Nephron progenitor cell (in vitro differentiated cells): ENCODE results near the gene RNF126.

Experiments
- DNase-seq: peaks from one replicate; pipeline ENCODE4 v3.0.0; 2021
- H3K27ac Mint-ChIP-seq: 2 replicates; pipeline ENCODE4 v1.8.0; 2021; ENCODE audit warnings: mild to moderate bottlenecking, moderate library complexity, mixed read lengths
- H3K27me3 Mint-ChIP-seq: 2 replicates; pipeline ENCODE4 v1.8.0; 2021; ENCODE audit warnings: mild to moderate bottlenecking, low read depth, mixed read lengths; ENCODE audit not compliant: poor library complexity
- H3K36me3 Mint-ChIP-seq: 2 replicates; pipeline ENCODE4 v1.8.0; 2021; ENCODE audit warnings: low read depth, mixed read lengths
- H3K4me1 Mint-ChIP-seq: 2 replicates; pipeline ENCODE4 v1.8.0; 2021; ENCODE audit warnings: mixed read lengths
- H3K4me3 Mint-ChIP-seq: 2 replicates; pipeline ENCODE4 v1.8.0; 2021; ENCODE audit warnings: mild to moderate bottlenecking, moderate library complexity, mixed read lengths
- H3K9me3 Mint-ChIP-seq: 2 replicates; pipeline ENCODE4 v1.8.0; 2021; ENCODE audit warnings: mild to moderate bottlenecking, moderate library complexity, mixed read lengths
- TF ChIP-seq, protein P1 (sequence below): fragments of 200-600 bp; sonication (generic); IDR thresholded peaks from 2 replicates; pipeline ENCODE4 v1.5.0; 2021; ENCODE audit warnings: antibody characterized with exemption

The RNF126 gene

DNA sequence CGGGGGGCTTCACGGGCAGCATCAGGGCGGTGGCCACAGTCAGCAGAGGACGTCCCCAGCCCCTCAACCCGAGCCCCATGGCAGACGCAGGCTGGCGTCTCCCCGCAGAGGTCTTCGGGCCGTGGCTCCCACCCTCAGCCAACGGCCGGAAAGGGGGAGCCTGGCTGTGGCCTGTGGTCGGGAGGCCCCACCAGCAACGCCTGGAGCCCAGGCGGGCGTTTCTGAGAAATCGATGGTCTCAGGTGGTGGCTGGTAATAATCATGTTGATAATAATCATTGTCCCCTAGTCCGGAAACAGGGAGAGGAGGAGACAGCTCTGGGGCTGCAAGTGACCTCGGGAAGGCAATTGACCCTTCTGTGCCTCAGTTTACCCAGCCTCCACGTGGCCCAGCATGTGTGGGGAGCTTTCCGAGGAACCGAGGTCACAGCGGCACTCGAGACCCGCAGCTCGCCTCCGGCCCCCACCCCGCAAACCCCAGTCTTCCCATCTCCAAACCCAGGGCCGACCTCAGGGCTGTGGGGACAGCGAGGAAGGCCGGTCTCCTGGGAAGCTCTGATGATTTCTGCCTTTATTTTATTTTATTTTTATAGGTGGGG lies 32.4 kb upstream of the RNF126 start, which contains the start of gene PRSS57:
Gene PRSS57 (minus strand): TSS at position 101 of the 598 bp plus-strand sequence. CDS start 22 bp downstream, at position 79.
- DNase-seq, result no peak
- H3K9me3 Mint-ChIP-seq, result no peaks in the 10 kb centered on the region
- peaks cover 6% of the 10 kb centered on the region for H3K4me1 Mint-ChIP-seq
- no peak within 1 kb of the TSS for H3K27ac Mint-ChIP-seq
- H3K36me3 Mint-ChIP-seq, result no peaks in the 10 kb centered on the region
- TF ChIP-seq, protein P1, sequence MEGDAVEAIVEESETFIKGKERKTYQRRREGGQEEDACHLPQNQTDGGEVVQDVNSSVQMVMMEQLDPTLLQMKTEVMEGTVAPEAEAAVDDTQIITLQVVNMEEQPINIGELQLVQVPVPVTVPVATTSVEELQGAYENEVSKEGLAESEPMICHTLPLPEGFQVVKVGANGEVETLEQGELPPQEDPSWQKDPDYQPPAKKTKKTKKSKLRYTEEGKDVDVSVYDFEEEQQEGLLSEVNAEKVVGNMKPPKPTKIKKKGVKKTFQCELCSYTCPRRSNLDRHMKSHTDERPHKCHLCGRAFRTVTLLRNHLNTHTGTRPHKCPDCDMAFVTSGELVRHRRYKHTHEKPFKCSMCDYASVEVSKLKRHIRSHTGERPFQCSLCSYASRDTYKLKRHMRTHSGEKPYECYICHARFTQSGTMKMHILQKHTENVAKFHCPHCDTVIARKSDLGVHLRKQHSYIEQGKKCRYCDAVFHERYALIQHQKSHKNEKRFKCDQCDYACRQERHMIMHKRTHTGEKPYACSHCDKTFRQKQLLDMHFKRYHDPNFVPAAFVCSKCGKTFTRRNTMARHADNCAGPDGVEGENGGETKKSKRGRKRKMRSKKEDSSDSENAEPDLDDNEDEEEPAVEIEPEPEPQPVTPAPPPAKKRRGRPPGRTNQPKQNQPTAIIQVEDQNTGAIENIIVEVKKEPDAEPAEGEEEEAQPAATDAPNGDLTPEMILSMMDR, result no peak
- no peak within 1 kb of the TSS for H3K4me3 Mint-ChIP-seq
- peaks cover 3% of the 10 kb centered on the region for H3K27me3 Mint-ChIP-seq

DNA sequence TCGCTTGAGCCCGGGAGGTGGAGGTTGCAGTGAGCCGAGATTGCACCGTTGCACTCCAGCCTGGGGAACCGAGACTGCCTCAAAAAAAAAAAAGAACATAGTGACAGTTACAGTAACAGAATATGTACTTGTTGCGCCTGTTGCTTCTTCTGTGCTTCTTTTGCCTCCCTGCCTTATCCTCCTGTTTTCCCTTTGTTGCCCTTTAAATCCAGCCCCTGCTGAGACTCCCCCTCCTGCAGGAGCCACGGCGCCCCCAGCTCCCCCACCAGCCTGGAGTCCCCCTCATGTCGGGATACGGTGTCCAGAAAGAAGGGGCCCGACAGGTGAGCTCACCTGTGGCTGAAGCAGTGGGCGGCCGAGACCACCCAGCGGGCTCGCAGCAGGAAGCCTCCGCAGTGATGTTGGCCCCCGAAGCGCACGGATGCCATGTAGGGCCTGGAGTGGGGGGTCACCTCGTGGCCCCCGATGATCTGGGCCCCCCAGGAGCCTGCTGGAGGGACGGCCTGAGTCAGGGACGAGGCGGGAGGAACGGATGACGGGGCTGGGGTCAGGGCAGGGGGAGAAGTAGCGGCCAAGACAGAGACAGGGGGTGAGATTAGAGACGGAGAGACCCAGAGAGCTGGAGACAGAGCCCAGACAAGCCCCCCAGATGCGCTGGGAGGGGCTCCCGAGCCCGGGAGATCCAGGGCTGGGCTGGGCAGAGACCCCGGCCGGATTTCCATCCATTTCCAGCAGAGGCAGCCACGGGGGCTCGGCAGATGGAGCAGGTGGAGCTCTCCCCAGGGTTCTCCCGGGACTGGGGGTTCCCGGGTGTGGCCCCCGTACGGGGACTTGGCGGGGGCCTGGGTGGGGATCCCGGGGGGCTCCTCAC lies 31.7 kb upstream of the RNF126 start:
- peaks cover 10% of the 10 kb centered on the region for H3K4me1 Mint-ChIP-seq
- no peaks in the 10 kb centered on the region for H3K9me3 Mint-ChIP-seq
- no peak overlapping the region for H3K27ac Mint-ChIP-seq
- no peak overlapping the region for H3K4me3 Mint-ChIP-seq
- H3K27me3 Mint-ChIP-seq, result peaks cover 3% of the 10 kb centered on the region
- DNase-seq, result no peak
- TF ChIP-seq, protein P1, result no peak
- H3K36me3 Mint-ChIP-seq, result no peaks in the 10 kb centered on the region

DNA sequence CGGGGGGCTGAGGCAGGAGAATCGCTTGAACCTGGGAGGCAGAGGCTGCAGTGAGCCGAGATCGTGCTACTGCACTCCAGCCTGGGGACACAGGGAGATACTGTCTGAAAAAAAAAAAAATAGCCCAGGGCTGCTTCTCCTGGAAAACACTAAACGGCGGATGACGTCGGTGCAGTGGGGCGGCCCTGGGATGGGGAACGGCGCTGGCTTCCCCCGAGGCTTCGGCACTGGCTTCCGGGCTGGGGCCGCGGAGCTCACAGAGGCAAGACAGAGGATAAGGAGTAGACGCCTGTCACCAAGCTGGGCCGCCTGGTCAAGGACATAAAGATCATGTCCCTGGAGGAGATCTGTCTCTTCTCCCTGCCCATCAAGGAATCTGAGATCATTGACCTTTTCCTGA lies 27.2 kb upstream of the RNF126 start:
- no peak for DNase-seq

DNA sequence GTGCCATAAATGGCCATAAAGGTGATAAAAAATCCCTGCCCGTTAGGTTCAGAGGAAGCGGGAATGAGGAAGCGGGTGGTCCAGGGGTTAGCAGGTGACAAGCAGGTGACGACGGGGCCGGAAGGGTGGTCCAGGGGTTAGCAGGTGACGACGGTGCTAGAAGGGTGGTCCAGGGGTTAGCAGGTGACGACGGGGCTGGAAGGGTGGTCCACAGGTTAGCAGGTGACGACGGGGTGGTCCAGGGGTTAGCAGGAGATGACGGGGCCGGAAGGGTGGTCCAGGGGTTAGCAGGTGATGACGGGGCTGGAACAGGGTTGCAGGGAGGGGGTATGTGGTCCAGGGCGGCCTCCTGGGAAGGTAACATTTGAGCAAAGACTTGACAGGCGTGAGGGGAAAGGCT lies 26.0 kb upstream of the RNF126 start:
- Mint-ChIP-seq H3K4me3 (no peak overlapping the region), H3K36me3 (no peaks in the 10 kb centered on the region), H3K9me3 (no peaks in the 10 kb centered on the region), H3K4me1 (peaks cover 14% of the 10 kb centered on the region), H3K27me3 (peaks cover 4% of the 10 kb centered on the region), H3K27ac (no peak overlapping the region)
- no peak for DNase-seq
- TF ChIP-seq, protein P1, result no peak

More for the DNA sequence above, 27.2 kb upstream of the RNF126 start:
- H3K36me3 Mint-ChIP-seq, result no peaks in the 10 kb centered on the region
- H3K9me3 Mint-ChIP-seq, result no peaks in the 10 kb centered on the region
- H3K27ac Mint-ChIP-seq, result no peak overlapping the region
- TF ChIP-seq, protein P1, result no peak
- H3K27me3 Mint-ChIP-seq, result peaks cover 4% of the 10 kb centered on the region
- peaks cover 14% of the 10 kb centered on the region for H3K4me1 Mint-ChIP-seq
- H3K4me3 Mint-ChIP-seq, result no peak overlapping the region

DNA sequence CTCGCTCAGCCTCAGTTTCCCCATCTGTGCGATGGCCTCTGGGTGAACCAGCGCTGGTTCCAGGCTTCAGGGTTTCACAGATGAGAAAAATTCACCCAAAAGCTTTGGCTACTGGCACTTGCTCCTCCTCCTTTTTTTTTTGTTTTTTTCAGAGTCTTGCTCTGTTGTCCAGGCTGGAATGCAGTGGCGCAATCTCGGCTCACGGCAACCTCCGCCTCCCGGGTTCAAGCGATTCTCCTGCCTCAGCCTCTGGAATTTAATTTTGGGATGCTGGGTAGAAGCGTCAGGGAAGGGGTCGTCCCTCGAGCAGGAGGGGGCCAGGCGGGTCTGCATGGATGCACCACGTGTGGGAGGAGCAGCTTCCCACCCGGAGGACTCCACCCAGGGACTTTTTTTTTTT lies 25.2 kb upstream of the RNF126 start:
- H3K4me3 Mint-ChIP-seq, result no peak overlapping the region
- no peaks in the 10 kb centered on the region for H3K9me3 Mint-ChIP-seq
- H3K27me3 Mint-ChIP-seq, result peaks cover 8% of the 10 kb centered on the region
- TF ChIP-seq, protein P1, result no peak
- no peak overlapping the region for H3K27ac Mint-ChIP-seq
- no peaks in the 10 kb centered on the region for H3K36me3 Mint-ChIP-seq
- no peak for DNase-seq
- peaks cover 14% of the 10 kb centered on the region for H3K4me1 Mint-ChIP-seq
